ENCODE measurements around the gene NSUN5.

NSUN5 gene

DNA sequence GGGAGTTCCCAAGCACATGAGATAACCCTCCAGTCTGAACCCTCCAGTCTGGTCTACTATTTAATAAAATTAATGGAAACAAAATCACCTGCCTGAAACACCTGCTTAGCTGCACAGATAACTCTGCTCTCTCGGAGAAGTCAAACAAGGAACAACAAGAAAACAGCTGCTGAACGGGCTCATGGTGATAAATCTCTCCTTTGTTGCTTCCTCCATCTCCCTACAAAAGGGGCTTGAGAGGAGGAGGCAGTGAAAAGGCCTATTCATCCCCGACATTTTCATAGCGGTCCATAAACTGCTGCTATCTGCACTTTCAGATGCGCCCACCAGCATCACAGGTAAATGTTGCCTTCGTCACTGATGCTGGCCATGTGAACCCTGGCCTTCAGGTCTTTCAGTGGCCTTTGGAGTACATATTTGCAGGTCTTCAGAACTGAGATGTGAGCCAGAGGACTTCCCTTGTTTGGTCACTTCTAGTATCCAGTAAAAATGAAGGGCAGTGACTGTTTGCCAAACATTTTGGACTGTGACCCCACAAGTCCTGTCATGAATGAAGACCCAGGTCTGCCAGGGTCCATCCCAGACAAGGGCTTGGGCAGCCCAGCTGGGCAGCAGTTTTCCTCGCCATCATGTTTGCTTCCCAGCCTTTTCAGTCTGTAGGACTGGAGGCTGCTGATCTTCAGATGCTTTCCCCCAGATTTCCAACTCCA, 35.2 kb upstream of the NSUN5 start:
- peak overlapping the region; percentile 33 for H3K27ac Mint-ChIP-seq
- peaks cover 3% of the 10 kb centered on the region for H3K9me3 Mint-ChIP-seq
- H3K4me1 Mint-ChIP-seq, result peaks cover 42% of the 10 kb centered on the region
- TF ChIP-seq, protein P1, sequence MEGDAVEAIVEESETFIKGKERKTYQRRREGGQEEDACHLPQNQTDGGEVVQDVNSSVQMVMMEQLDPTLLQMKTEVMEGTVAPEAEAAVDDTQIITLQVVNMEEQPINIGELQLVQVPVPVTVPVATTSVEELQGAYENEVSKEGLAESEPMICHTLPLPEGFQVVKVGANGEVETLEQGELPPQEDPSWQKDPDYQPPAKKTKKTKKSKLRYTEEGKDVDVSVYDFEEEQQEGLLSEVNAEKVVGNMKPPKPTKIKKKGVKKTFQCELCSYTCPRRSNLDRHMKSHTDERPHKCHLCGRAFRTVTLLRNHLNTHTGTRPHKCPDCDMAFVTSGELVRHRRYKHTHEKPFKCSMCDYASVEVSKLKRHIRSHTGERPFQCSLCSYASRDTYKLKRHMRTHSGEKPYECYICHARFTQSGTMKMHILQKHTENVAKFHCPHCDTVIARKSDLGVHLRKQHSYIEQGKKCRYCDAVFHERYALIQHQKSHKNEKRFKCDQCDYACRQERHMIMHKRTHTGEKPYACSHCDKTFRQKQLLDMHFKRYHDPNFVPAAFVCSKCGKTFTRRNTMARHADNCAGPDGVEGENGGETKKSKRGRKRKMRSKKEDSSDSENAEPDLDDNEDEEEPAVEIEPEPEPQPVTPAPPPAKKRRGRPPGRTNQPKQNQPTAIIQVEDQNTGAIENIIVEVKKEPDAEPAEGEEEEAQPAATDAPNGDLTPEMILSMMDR (IDR thresholded peaks at IDR 0.05), result no peak
- no peak overlapping the region for H3K4me3 Mint-ChIP-seq
- DNase-seq, result no peak
- H3K36me3 Mint-ChIP-seq (ENCODE audit: low read depth), result no peaks in the 10 kb centered on the region
- peaks cover 11% of the 10 kb centered on the region for H3K27me3 Mint-ChIP-seq (ENCODE audit: low read depth, poor library complexity)

DNA sequence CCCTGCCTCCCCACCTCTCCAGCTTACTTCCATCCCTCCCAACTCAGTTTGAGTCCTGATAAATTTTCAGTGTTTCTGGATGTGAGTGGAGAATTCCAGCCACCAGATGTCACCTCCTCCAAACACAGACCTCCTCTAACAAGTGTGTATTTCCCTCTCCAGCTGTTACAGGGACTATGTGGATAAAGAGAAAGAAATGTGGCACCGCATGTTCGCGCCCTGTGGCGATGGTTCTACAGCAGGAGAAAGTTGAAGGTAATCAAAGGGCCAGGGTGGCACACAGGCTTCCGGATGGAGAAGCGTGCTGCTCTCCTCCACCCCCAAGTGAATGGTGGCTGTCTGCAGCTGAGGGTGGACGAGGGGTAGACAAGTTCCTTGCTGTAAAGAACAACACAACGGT, 34.0 kb upstream of the NSUN5 start:
- Mint-ChIP-seq H3K27me3 (ENCODE audit: low read depth, poor library complexity) (peaks cover 11% of the 10 kb centered on the region), H3K36me3 (ENCODE audit: low read depth) (no peaks in the 10 kb centered on the region), H3K27ac (no peak overlapping the region), H3K4me3 (no peak overlapping the region), H3K9me3 (no peaks in the 10 kb centered on the region), H3K4me1 (peaks cover 42% of the 10 kb centered on the region)
- no peak for DNase-seq
- TF ChIP-seq, protein P1 (IDR thresholded peaks at IDR 0.05), result peak; percentile 37

DNA sequence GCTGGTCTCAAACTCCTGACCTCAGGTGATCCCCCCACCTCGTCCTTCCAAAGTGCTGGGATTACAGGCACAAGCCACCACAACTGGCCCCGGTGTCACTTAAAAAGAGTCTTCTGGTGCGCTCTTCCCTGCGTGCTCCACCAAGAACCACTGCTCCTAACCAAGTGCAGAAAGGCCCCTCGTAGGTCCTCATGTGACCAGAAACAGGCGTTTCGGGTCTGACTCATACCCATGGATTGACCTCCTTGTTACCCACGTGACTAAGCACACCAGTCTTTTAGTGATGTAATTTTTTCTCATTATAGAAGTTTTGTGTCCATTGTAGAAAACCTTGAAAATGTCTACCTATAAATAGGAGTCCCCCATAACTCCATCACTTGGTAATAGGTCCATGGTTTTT, 33.3 kb upstream of the NSUN5 start:
- H3K27ac Mint-ChIP-seq, result no peak overlapping the region

DNA sequence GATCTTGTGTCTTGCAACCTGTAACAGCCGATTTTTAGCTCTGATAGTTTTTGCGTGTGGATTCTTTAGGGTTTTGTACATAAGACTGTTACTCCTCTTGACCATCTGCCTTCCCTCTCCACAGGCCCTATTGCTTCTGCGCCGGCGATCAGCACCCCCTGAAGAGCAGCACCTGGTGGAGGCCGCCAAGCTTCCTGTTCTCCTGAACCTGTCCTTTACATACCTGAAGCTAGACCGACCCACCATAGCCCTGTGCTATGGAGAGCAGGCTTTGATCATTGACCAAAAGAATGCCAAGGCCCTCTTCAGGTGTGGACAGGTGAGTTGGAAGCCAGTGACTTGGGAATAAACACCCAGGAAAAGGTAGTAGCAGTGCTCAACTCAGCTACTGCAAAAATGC, 31.9 kb upstream of the NSUN5 start:
- Mint-ChIP-seq H3K27me3 (ENCODE audit: low read depth, poor library complexity) (peaks cover 10% of the 10 kb centered on the region), H3K4me1 (peaks cover 32% of the 10 kb centered on the region), H3K36me3 (ENCODE audit: low read depth) (no peaks in the 10 kb centered on the region)

More for the DNA sequence above, 33.3 kb upstream of the NSUN5 start:
- DNase-seq, result no peak
- no peaks in the 10 kb centered on the region for H3K9me3 Mint-ChIP-seq
- H3K36me3 Mint-ChIP-seq (ENCODE audit: low read depth), result no peaks in the 10 kb centered on the region
- peaks cover 13% of the 10 kb centered on the region for H3K27me3 Mint-ChIP-seq (ENCODE audit: low read depth, poor library complexity)
- TF ChIP-seq, protein P1 (IDR thresholded peaks at IDR 0.05), result no peak
- H3K4me3 Mint-ChIP-seq, result no peak overlapping the region
- H3K4me1 Mint-ChIP-seq, result peaks cover 42% of the 10 kb centered on the region

DNA sequence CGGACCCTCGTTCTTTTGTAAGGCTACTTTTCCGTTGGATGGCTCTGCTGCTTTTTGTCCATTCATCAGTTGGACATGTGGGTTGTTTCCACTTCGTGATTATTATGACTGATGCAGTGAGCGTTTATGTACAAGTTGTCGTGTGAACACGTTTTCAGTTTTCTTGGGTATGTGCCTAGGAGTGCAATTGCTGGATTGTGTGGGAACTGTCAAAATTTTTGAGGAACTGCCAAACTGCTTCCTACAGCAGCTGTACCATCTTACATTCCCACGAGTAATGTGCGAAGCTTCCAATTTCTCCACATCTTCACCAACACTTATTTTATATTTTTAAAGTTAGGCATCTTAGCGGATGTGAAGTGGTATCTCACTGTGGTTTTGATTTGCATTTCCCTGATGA, 29.7 kb upstream of the NSUN5 start:
- H3K27me3 Mint-ChIP-seq (ENCODE audit: low read depth, poor library complexity), result peaks cover 11% of the 10 kb centered on the region
- no peaks in the 10 kb centered on the region for H3K9me3 Mint-ChIP-seq
- no peak overlapping the region for H3K27ac Mint-ChIP-seq
- H3K4me3 Mint-ChIP-seq, result no peak overlapping the region
- H3K4me1 Mint-ChIP-seq, result peaks cover 17% of the 10 kb centered on the region
- DNase-seq, result no peak
- TF ChIP-seq, protein P1 (IDR thresholded peaks at IDR 0.05), result no peak
- H3K36me3 Mint-ChIP-seq (ENCODE audit: low read depth), result no peaks in the 10 kb centered on the region

More for the DNA sequence above, 31.9 kb upstream of the NSUN5 start:
- DNase-seq, result no peak
- Mint-ChIP-seq H3K4me3 (no peak overlapping the region), H3K27ac (no peak overlapping the region), H3K9me3 (no peaks in the 10 kb centered on the region)
- TF ChIP-seq, protein P1 (IDR thresholded peaks at IDR 0.05), result no peak

DNA sequence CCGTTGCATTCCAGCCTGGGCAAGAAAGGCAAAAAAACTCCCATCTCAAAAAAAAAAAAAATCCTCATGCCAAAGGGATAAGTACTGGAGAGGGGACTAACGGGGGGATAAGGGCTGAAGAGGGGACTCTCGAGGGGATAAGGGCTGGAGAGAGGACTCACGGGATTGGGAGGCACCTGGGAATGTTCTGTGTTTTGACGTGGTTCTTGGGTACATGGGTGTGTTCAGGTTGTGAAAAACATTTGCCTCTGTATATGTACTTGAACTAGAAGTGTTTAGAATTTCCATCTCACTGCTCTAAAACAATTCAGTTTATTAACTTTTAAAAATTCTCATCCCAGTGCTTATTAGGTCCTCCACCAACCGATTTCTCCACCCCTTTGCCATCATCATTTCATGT, 23.8 kb upstream of the NSUN5 start:
- no peak overlapping the region for H3K4me3 Mint-ChIP-seq
- no peak for DNase-seq
- TF ChIP-seq, protein P1 (IDR thresholded peaks at IDR 0.05), result no peak
- peaks cover 27% of the 10 kb centered on the region for H3K4me1 Mint-ChIP-seq
- H3K27ac Mint-ChIP-seq, result no peak overlapping the region
- no peaks in the 10 kb centered on the region for H3K36me3 Mint-ChIP-seq (ENCODE audit: low read depth)
- no peaks in the 10 kb centered on the region for H3K9me3 Mint-ChIP-seq
- H3K27me3 Mint-ChIP-seq (ENCODE audit: low read depth, poor library complexity), result peaks cover 7% of the 10 kb centered on the region

Data from nephron progenitor cell (in vitro differentiated cells).